ENCODE data around the gene TIRAP. TPM values are rescaled to one million over a fixed set of nuclear protein-coding genes. Genes with fewer than 3 reads are reported as not detected.

The TIRAP gene
- total and polyA plus RNA-seq, 2 of the 8 experiments (the other 6 are each of a cell fraction or from before 2014, with no cell fraction given) = 5.3 TPM

DNA sequence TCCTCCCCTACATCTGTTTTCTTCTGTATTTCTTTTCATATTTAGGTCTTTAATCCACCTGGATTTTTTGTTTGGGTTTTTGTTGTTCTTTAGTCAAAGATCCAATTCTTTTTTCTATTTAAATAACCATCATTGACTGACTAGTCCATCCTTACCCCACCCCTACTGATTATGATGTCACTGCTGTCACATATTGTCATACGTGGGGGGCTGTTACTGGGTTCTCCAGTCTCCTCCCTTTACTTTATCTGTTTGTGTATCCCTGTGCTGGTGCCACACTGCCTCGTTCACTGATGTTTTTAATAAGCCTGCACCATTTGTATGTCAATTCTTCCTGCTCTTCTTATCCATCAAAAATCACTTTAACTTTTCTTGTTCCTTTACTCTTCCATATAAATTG lies 14.1 kb downstream of the TIRAP start:
- no peak overlapping the region for H2BK5ac ChIP-seq (ENCODE audit: low read depth, low read length)
- no peaks in the 10 kb centered on the region for H3K9me3 ChIP-seq (ENCODE audit: insufficient read depth in 2 of 2, low read depth in 1 of 2, low read length in 1 of 2)
- WGBS, 2 experiments (ENCODE audit: extremely low coverage in 1 of 2, insufficient coverage in 1 of 2, insufficient read length in 1 of 2, insufficient replicate concordance in 2 of 2, low coverage in 1 of 2, low lambda C conversion rate in 2 of 2, missing lambda C conversion rate in 1 of 2) = 84% methylated on average over 2 of the region's 2 CpGs; no CpG with 5 or more reads in 1 of the 2 experiments
- H3K23me2 ChIP-seq (ENCODE audit: low read depth, low read length) = no peaks in the 10 kb centered on the region
- H3K56ac ChIP-seq (replicated peaks; ENCODE audit: insufficient read length, low read depth, low read length) = no peak overlapping the region
- no peak overlapping the region for H3K27ac ChIP-seq (ENCODE audit: low read depth, low read length)
- no peak overlapping the region for H2BK120ac ChIP-seq (replicated peaks; ENCODE audit: low read depth, low read length)
- no peak overlapping the region for H3K4ac ChIP-seq (replicated peaks; ENCODE audit: insufficient read length, low read depth, low read length)
- H3K23ac ChIP-seq (ENCODE audit: insufficient read length) = no peak overlapping the region
- peaks cover 0 to 9% of the 10 kb centered on the region in 2 experiments for H4K20me1 ChIP-seq (replicated peaks in 1 of 2; ENCODE audit: control insufficient read depth in 1 of 2, insufficient read depth in 2 of 2, low read length in 2 of 2)
- H3K79me2 ChIP-seq (ENCODE audit: control insufficient read depth in 1 of 2, insufficient read depth in 2 of 2, low read length in 2 of 2) = no peaks in the 10 kb centered on the region
- H3K27me3 ChIP-seq (replicated peaks in 1 of 4; ENCODE audit: control insufficient read depth in 3 of 4, extremely low read depth in 1 of 4, insufficient read depth in 3 of 4, low read length in 3 of 4) = no peaks in the 10 kb centered on the region
- no peak overlapping the region for H2BK20ac ChIP-seq (ENCODE audit: low read length)
- no peaks in the 10 kb centered on the region for H3K4me1 ChIP-seq (replicated peaks in 1 of 4; ENCODE audit: control insufficient read depth in 3 of 4, insufficient read depth in 4 of 4, low read length in 3 of 4)
- H3K36me3 ChIP-seq (ENCODE audit: control insufficient read depth in 2 of 4, insufficient read depth in 4 of 4, low read length in 3 of 4) = peaks cover 2 to 10% (median 8%) of the 10 kb centered on the region in 4 experiments; a peak in 6 of 8 replicates
- H2AFZ ChIP-seq (ENCODE audit: low read length) = no peak overlapping the region
- no peak overlapping the region for H2BK12ac ChIP-seq (ENCODE audit: low read depth, low read length)
- H3K79me1 ChIP-seq (ENCODE audit: low read depth, low read length) = no peaks in the 10 kb centered on the region
- H4K5ac ChIP-seq (ENCODE audit: insufficient read length, low read depth, low read length) = no peak overlapping the region
- no peak overlapping the region for H4K8ac ChIP-seq (ENCODE audit: extremely low read depth, insufficient read depth, low read length)
- ChIA-PET CTCF (ENCODE audit: partially characterized antibody) (no interaction called here), POLR2A (ENCODE audit: partially characterized antibody) (no interaction called here)
- H3K18ac ChIP-seq (ENCODE audit: extremely low read depth, low read length) = no peak overlapping the region
- no peak for DNase-seq (ENCODE audit: low read depth in 1 of 2, low spot score in 2 of 2)
- TF ChIP-seq PHF8 (conservative IDR thresholded peaks at IDR 0.05; ENCODE audit: low read depth, low read length) = no peak
- no peak for TF ChIP-seq NANOG (IDR thresholded peaks at IDR 0.05; ENCODE audit: insufficient read depth, low read depth, low read length, poor library complexity, severe bottlenecking)
- no peak for TF ChIP-seq CTBP2 (IDR thresholded peaks at IDR 0.05; ENCODE audit: borderline replicate concordance, insufficient read depth, insufficient read length, low read length)
- TF ChIP-seq YY1 (IDR thresholded peaks at IDR 0.05; ENCODE audit: low read depth, low read length) = no peak
- TF ChIP-seq, protein P1, sequence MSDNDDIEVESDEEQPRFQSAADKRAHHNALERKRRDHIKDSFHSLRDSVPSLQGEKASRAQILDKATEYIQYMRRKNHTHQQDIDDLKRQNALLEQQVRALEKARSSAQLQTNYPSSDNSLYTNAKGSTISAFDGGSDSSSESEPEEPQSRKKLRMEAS (IDR thresholded peaks at IDR 0.05) = no peak
- TF ChIP-seq SIRT6 (IDR thresholded peaks at IDR 0.05; ENCODE audit: low read length) = no peak
- TF ChIP-seq BCL11A (IDR thresholded peaks at IDR 0.05; ENCODE audit: low read depth in 2 of 2, low read length in 2 of 2) = no peak
- TF ChIP-seq HDAC2 (IDR thresholded peaks at IDR 0.05; ENCODE audit: borderline replicate concordance in 1 of 2, low read depth in 2 of 2, low read length in 2 of 2) = no peak
- TF ChIP-seq POLR2A (IDR thresholded peaks at IDR 0.05; ENCODE audit: control extremely low read depth in 1 of 2, low read depth in 2 of 2, low read length in 2 of 2) = no peak
- no peak for TF ChIP-seq FOSL1 (IDR thresholded peaks at IDR 0.05; ENCODE audit: insufficient read depth, low read depth, low read length)
- TF ChIP-seq CBX5 (IDR thresholded peaks at IDR 0.05; ENCODE audit: low read depth, low read length) = no peak
- TF ChIP-seq RBBP5 (IDR thresholded peaks at IDR 0.05; ENCODE audit: borderline replicate concordance, low read depth, low read length) = no peak
- TF ChIP-seq TBP (IDR thresholded peaks at IDR 0.05; ENCODE audit: low read depth, low read length) = no peak
- no peak for TF ChIP-seq POLR2AphosphoS5 (IDR thresholded peaks at IDR 0.05; ENCODE audit: low read depth, low read length)
- H3K14ac ChIP-seq (ENCODE audit: insufficient read length) = no peak overlapping the region
- H3K4me2 ChIP-seq (ENCODE audit: insufficient read depth in 1 of 2, low read depth in 2 of 2, low read length in 2 of 2) = no peak overlapping the region
- no peak overlapping the region for H2AK5ac ChIP-seq (ENCODE audit: low read depth, low read length)
- FAIRE-seq = no peak
- no peak overlapping the region for H2BK15ac ChIP-seq (ENCODE audit: low read length)
- H4K91ac ChIP-seq (replicated peaks; ENCODE audit: insufficient read length, low read length) = no peak overlapping the region
- H3K9ac ChIP-seq (replicated peaks in 1 of 4; ENCODE audit: extremely low read depth in 1 of 4, low read depth in 3 of 4, low read length in 3 of 4) = no peak overlapping the region
- no peak overlapping the region for H3K4me3 ChIP-seq (ENCODE audit: extremely low read depth in 1 of 4, insufficient read depth in 2 of 4, low read depth in 3 of 4, low read length in 4 of 4)

All from H1 (cell line).